Small intestine (tissue), 7 donors: Measurements from ENCODE around the gene MED12L. TPM values are rescaled to one million over a fixed set of nuclear protein-coding genes. Genes with fewer than 3 reads are reported as not detected.

Experiments used
- DNase-seq, 2 donors: peaks; one replicate each; pipeline versions ENCODE4 v3.0.0 to v3.0.0-alpha.2; 2013
- FAIRE-seq: peaks from 2 replicates; lab custom pipeline; 2012; peaks lifted over from hg19 to GRCh38; lab: Jason Lieb, UNC
- H3K27ac ChIP-seq, 3 donors: one replicate each; pipeline ENCODE4 v1.5.1; 2013; ENCODE audit warnings: low read length in 2 of 3, mild to moderate bottlenecking in 2 of 3, control low read depth in 1 of 3, inconsistent platforms in 1 of 3, low read depth in 1 of 3, moderate library complexity in 1 of 3
- H3K27me3 ChIP-seq, 3 donors: one replicate each; pipeline ENCODE4 v1.6.1; 2013; ENCODE audit warnings: low read length in 3 of 3, inconsistent platforms in 1 of 3; ENCODE audit not compliant: control insufficient read depth in 3 of 3, insufficient read depth in 3 of 3
- H3K36me3 ChIP-seq, 3 donors: one replicate each; pipeline ENCODE4 v1.6.1; 2013; ENCODE audit warnings: low read length in 3 of 3, inconsistent platforms in 1 of 3, low read depth in 1 of 3, mild to moderate bottlenecking in 1 of 3, moderate library complexity in 1 of 3; ENCODE audit not compliant: control insufficient read depth in 3 of 3, insufficient read depth in 2 of 3
- H3K4me1 ChIP-seq, 3 donors: one replicate each; pipeline ENCODE4 v1.6.1; 2013; ENCODE audit warnings: low read length in 2 of 3, inconsistent platforms in 1 of 3, low read depth in 1 of 3, mild to moderate bottlenecking in 1 of 3, moderate library complexity in 1 of 3; ENCODE audit not compliant: control insufficient read depth in 3 of 3, insufficient read depth in 2 of 3
- H3K4me3 ChIP-seq, 3 donors: one replicate each; pipeline ENCODE4 v1.5.1; 2013; ENCODE audit warnings: low read length in 3 of 3, control low read depth in 1 of 3, inconsistent platforms in 1 of 3, low read depth in 1 of 3, mild to moderate bottlenecking in 1 of 3, moderate library complexity in 1 of 3
- H3K9me3 ChIP-seq, 2 donors: one replicate each; pipeline ENCODE4 v1.6.1; 2013; ENCODE audit warnings: low read depth in 1 of 2, low read length in 1 of 2; ENCODE audit not compliant: control insufficient read depth in 2 of 2, insufficient read depth in 1 of 2
- WGBS, 3 donors: extraction: QIAGEN DNeasy Blood & Tissue Kit; methylation state at CpG; one replicate each; pipeline ENCODE4 v1.1.7; 2013; 5-methylcytosine and 5-hydroxymethylcytosine counted together
- polyA plus RNA-seq, 4 donors: library from polyadenylated mRNA; stranded (reverse) in 3 of 4; unstranded in 1 of 4; fragments of 200-250 nt in 3 of 4; fragments of 120-200 nt in 1 of 4; gene quantifications; one replicate each; pipeline versions ENCODE4 v1.2.1 to v1.2.3, GENCODE V29; 2013
- donor health status: healthy with polysubstance abuse.
- donor health status: control.
- donor health status: control.
- donor health status: Bipolar disorder and iron deficiency.
- donor health status: healthy.

The MED12L gene
- polyA plus RNA-seq, 4 donors = 0.16 to 2.4 (median 0.36) TPM

DNA sequence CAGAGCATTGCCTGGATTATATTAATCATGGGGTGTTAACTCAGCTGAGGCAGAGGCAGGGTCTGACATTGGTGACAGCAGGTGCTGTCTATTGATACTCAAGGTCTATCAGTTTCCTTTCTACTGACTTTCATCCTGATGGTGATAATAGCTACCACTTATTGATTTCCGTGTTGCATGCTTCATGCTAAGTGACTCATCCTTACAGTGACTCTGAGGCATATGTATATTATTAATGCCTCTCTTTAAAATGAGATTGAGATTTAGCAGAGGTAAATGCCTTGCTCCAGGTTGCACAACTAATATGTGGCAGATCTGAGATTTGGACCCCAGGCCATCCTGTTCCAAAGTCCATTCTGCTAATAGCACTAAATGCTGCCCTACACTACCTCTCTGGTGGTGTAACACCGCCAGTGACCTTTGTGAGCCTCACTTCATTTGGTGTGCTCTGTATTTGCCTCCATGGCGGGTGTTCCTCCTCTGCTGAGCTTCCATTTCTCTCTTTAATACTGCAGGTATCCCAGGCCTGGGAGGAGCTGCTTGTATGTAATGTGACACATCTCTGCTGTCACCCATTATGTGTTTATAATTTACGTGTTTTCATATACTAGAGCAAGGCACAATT, 67.1 kb downstream of the MED12L start:
- H3K4me3 ChIP-seq = no peak overlapping the region
- peak overlapping the region in 1 of 3 donors; percentile 46 for H3K27ac ChIP-seq
- DNase-seq (peak; percentile 71 to 73), FAIRE-seq (no peak)
- H3K9me3 ChIP-seq = no peaks in the 10 kb centered on the region
- H3K36me3 ChIP-seq = no peaks in the 10 kb centered on the region
- WGBS, 3 donors = 66 to 81% (median 81%) methylated on average over 4 of the region's 4 CpGs
- H3K4me1 ChIP-seq = peaks cover 0 to 31% (median 0%) of the 10 kb centered on the region in 3 donors
- no peaks in the 10 kb centered on the region for H3K27me3 ChIP-seq

- 91 to 92% (median 91%) methylated on average over 6 of the region's 6 CpGs for WGBS, 3 donors
- DNase-seq (no peak), FAIRE-seq (peak; percentile 10)
- no peaks in the 10 kb centered on the region for H3K9me3 ChIP-seq
- H3K4me3 ChIP-seq = no peak overlapping the region
- H3K36me3 ChIP-seq = no peaks in the 10 kb centered on the region
- H3K27ac ChIP-seq = no peak overlapping the region
- peaks cover 0 to 31% (median 0%) of the 10 kb centered on the region in 3 donors for H3K4me1 ChIP-seq
- no peaks in the 10 kb centered on the region for H3K27me3 ChIP-seq
Measured at GRCh38 chr3:151154566-151154965, 69.1 kb downstream of the MED12L start.

DNA sequence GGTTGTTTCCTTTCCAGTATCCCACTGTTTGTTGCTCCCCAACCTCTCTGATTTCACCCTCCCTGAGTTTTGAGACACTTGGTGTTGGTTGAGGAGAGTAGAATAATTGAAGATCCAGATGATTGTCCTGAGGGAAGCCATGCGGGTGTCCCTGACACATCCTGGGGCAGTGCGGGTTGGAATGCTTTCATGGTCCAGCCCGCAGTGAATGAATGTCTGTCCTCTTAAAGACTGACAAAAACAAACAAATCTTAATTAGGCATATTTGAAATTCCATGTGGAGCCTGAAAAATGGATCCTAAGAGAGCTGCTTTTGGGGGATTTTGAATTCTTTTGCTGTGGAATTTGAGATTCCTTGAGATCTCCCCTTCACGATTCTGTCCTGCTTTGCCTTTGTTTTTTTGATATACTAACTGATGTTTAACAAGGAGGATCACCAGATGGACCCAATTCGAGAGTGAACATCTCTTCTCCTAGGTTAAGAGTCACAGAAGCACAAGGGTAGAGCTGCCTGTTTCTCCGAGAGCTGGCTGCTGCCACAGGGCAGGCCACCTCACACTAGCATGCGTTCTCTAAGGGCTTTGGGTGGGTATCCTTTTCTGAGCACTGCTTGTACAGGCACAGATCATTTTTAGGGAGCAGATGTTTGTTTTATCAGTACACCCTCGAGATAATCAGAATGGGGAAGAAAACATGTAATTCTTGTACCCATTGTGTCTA, 70.1 kb downstream of the MED12L start:
- no peak for FAIRE-seq
- Histone ChIP-seq H3K27ac (no peak overlapping the region), H3K4me3 (no peak overlapping the region), H3K9me3 (no peaks in the 10 kb centered on the region), H3K36me3 (peaks cover 0 to 3% (median 0%) of the 10 kb centered on the region in 3 donors), H3K4me1 (peaks cover 0 to 22% (median 0%) of the 10 kb centered on the region in 3 donors), H3K27me3 (no peaks in the 10 kb centered on the region)
- DNase-seq = no peak
- 77 to 78% (median 77%) methylated on average over 8 of the region's 8 CpGs for WGBS, 3 donors

DNA sequence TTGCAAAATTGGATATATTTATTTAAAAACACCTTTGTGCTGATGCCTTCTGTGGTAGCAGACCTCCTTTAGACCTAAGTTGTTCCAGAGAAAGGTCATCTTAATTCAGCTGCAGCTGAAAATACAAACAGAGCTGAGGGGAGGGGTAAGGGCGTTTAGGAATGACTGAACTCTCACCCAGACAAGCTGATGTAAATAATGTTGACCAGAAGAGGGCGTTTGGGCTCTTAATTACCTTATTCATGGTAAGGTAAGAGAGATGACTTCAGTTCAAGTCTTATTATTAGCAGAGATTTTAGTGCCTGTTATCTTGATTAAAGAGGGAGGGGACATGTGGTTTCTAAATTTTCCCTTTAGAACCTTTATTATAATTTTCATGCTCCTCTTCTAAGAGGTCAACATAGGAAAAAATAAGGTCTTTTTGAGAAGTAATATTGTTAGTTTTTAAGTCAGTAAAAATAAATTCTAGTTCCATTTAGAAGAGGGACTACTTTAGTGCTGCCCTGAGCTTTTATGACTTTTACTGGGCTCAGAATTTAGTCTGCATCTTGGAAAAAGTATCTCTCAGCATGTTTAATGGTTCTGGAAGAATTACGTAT, 71.3 kb downstream of the MED12L start:
- Histone ChIP-seq H3K9me3 (no peaks in the 10 kb centered on the region), H3K27ac (no peak overlapping the region), H3K27me3 (no peaks in the 10 kb centered on the region), H3K36me3 (peaks cover 0 to 3% (median 0%) of the 10 kb centered on the region in 3 donors), H3K4me3 (no peak overlapping the region), H3K4me1 (peaks cover 0 to 13% (median 0%) of the 10 kb centered on the region in 3 donors)
- 33 to 34% (median 34%) methylated on average over 3 of the region's 3 CpGs for WGBS, 3 donors
- DNase-seq = peak; percentile 60 to 70
- FAIRE-seq = no peak

DNA sequence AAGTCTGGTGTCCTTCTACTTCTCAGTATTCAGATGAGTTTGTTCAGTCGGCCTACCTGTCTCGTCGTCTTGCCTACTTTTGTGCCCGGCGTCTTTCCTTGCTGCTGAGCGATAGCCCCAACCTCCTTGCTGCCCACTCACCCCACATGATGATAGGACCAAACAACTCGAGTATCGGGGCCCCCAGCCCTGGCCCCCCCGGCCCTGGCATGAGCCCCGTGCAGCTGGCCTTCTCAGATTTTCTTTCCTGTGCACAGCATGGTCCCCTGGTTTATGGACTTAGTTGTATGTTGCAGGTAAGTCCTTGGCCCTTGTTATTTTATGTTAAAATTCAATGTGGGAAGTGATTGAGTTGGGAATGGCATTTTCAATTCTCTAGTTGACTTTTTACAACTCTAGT, 74.3 kb downstream of the MED12L start:
- Histone ChIP-seq H3K27ac (no peak overlapping the region), H3K36me3 (peaks cover 0 to 3% (median 0%) of the 10 kb centered on the region in 3 donors), H3K4me1 (no peaks in the 10 kb centered on the region), H3K9me3 (no peaks in the 10 kb centered on the region), H3K27me3 (no peaks in the 10 kb centered on the region), H3K4me3 (no peak overlapping the region)
- 82 to 91% (median 83%) methylated on average over 10 of the region's 10 CpGs for WGBS, 3 donors
- no peak for DNase-seq
- no peak for FAIRE-seq

DNA sequence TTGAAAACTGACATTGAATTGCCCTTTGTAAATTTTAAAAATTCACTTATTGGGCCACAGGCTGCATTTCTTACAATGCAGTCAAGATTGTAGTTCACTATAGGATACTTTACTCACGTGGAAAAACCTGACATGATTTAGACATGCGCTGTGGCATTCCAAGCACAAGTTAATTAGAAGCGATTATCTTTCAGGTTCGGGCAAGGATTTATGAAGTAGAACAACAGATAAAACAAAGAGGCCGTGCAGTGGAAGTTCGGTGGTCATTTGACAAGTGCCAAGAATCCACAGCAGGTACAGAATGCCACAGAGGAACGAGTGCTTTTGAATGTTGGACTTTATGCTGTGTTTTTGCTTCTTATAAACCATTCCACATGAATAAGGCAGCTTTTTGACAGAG, 79.8 kb downstream of the MED12L start:
- 86 to 92% (median 91%) methylated on average over 7 of the region's 7 CpGs for WGBS, 3 donors
- DNase-seq = no peak
- Histone ChIP-seq H3K4me1 (no peaks in the 10 kb centered on the region), H3K27me3 (no peaks in the 10 kb centered on the region), H3K36me3 (no peaks in the 10 kb centered on the region), H3K9me3 (no peaks in the 10 kb centered on the region), H3K27ac (no peak overlapping the region), H3K4me3 (no peak overlapping the region)
- FAIRE-seq = no peak

- Histone ChIP-seq H3K36me3 (peaks cover 0 to under 1% (median 0%) of the 10 kb centered on the region in 3 donors), H3K4me1 (no peaks in the 10 kb centered on the region), H3K9me3 (no peaks in the 10 kb centered on the region), H3K4me3 (no peak overlapping the region), H3K27ac (no peak overlapping the region), H3K27me3 (no peaks in the 10 kb centered on the region)
- no peak for FAIRE-seq
- WGBS, 3 donors = 71 to 90% (median 81%) methylated on average over 3 of the region's 3 CpGs
- no peak for DNase-seq
Measured at GRCh38 chr3:151166161-151166560, 80.7 kb downstream of the MED12L start.

DNA sequence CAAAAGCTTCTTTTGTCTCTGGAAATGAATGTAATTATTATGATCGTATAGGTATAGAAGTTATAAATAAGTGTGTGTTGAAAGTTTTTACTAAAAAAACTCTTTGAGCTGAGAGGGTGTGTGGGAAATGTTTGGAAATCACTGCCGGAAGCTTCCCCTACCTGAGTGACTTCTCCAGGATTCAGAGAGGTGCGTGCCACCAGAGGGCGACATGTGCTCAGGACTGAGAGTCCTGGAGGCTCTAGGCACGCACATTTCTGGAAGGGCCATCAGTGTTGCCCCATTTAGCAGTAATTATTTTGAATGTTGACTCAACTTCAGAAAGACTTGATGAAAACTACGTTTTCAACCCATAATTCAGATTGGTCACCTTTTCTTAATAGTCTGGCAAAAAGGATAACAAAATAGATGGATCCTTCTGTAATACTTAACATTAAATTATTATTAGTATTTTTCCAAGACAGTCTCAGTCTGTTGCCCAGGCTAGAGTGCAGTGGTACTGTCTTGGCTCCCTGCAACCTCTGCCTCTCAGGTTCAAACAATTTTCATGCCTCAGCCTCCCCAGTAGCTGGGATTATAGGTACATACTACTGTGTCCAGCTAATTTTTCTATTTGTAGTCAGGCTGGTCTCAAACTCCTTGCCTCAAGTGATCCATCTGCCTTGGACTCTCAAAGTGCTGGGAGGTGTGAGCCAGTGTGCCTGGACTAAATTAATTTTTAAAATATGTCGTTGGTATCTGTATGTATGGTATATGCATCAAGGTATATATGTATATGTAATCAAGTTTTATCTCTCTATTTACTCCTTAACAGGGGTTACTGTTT, 83.0 kb downstream of the MED12L start:
- DNase-seq (peak; percentile 75 to 78), FAIRE-seq (no peak)
- no peak overlapping the region for H3K4me3 ChIP-seq
- 18 to 28% (median 19%) methylated on average over 7 of the region's 7 CpGs for WGBS, 3 donors
- H3K27me3 ChIP-seq = no peaks in the 10 kb centered on the region
- H3K27ac ChIP-seq = no peak overlapping the region
- H3K4me1 ChIP-seq = no peaks in the 10 kb centered on the region
- H3K36me3 ChIP-seq = peaks cover 0 to 6% (median 0%) of the 10 kb centered on the region in 3 donors
- no peaks in the 10 kb centered on the region for H3K9me3 ChIP-seq
